Sigmoid colon (tissue), 7 donors: ENCODE data around the gene PAX4. TPM values are rescaled to one million over a fixed set of nuclear protein-coding genes. Genes with fewer than 3 reads are reported as not detected.

Experiments
- DNase-seq: peaks from one replicate; pipeline ENCODE4 v3.0.0-alpha.2; 2019
- H3K27ac ChIP-seq, 4 donors: fragments of 200-600 bp; sonication (generic); one replicate each; pipeline ENCODE4 v1.5.1; 2016 to 2019; ENCODE audit warnings: mild to moderate bottlenecking in 1 of 4
- H3K27me3 ChIP-seq, 3 donors: fragments of 200-600 bp; sonication (generic); one replicate each; pipeline ENCODE4 v1.5.1; 2019; ENCODE audit warnings: mild to moderate bottlenecking in 1 of 3
- H3K36me3 ChIP-seq, 4 donors: fragments of 200-600 bp; sonication (generic); one replicate each; pipeline ENCODE4 v1.5.1; 2016 to 2019
- H3K4me1 ChIP-seq, 4 donors: fragments of 200-600 bp; sonication (generic); one replicate each; pipeline ENCODE4 v1.5.1; 2017 to 2019
- H3K4me3 ChIP-seq, 4 donors: fragments of 200-600 bp; sonication (generic); one replicate each; pipeline ENCODE4 v1.5.1; 2017 to 2019; ENCODE audit warnings: mild to moderate bottlenecking in 2 of 4, moderate library complexity in 1 of 4
- H3K9me3 ChIP-seq, 4 donors: fragments of 200-600 bp in 3 of 4; sonication (generic) in 3 of 4; one replicate each; pipeline versions ENCODE4 v1.5.1 to v1.6.1; 2013 to 2019
- CTCF ChIP-seq, 4 experiments: fragments of 450-650 bp in 3 of 4; fragments of 200-600 bp in 1 of 4; IDR thresholded peaks; one replicate each; pipeline ENCODE4 v1.5.1; 2016 to 2019; ENCODE audit warnings: antibody characterized with exemption in 4 of 4, mild to moderate bottlenecking in 3 of 4, moderate library complexity in 2 of 4
- EP300 ChIP-seq, 4 donors: sonication (generic); formaldehyde crosslinking; IDR thresholded peaks; one replicate each; pipeline ENCODE4 v1.6.1; 2017; ENCODE audit warnings: antibody characterized with exemption in 4 of 4
- POLR2A ChIP-seq, 2 donors: fragments of 450-650 bp; IDR thresholded peaks; one replicate each; pipeline ENCODE4 v1.6.1; 2016; ENCODE audit warnings: antibody characterized with exemption in 2 of 2, mild to moderate bottlenecking in 2 of 2, moderate library complexity in 2 of 2
- POLR2AphosphoS5 ChIP-seq, 4 donors: sonication (generic); formaldehyde crosslinking; IDR thresholded peaks; one replicate each; pipeline ENCODE4 v1.6.1; 2017; ENCODE audit warnings: antibody characterized with exemption in 4 of 4
- WGBS, 2 donors: extraction: QIAGEN DNeasy Blood & Tissue Kit; methylation state at CpG; one replicate each; pipeline ENCODE4 v1.1.7; 2013; 5-methylcytosine and 5-hydroxymethylcytosine counted together
- intact Hi-C: fragments of 100-400 bp; cut with DNase I; formaldehyde crosslinking; loops from one replicate; pipeline ENCODE4 v1.15.1; 2023
- polyA plus RNA-seq, 3 donors: library from polyadenylated mRNA; stranded (reverse); fragments of 200-250 nt; gene quantifications; one replicate each; pipeline ENCODE4 v1.2.3, GENCODE V29; 2013
- total RNA-seq, 4 donors: library from RNA; depleted of rRNA; stranded (reverse); fragments of >200 nt; gene quantifications; one replicate each; pipeline ENCODE4 v1.1.0, GENCODE V29; 2016
- donor health status: healthy with polysubstance abuse.
- donor health status: Bipolar disorder and iron deficiency.
- donor health status: healthy.

PAX4 gene
- total and polyA plus RNA-seq, 7 donors, result 0.13 to 1.2 (median 0.46) TPM; not detected in 4

GRCh38 chr7:127632276-127632910 lies 14.5 kb upstream of the PAX4 start:
- intact Hi-C loops, result no loop called here
- no peak for DNase-seq
- peaks cover 0 to 10% (median 0%) of the 10 kb centered on the region in 3 donors for H3K27me3 ChIP-seq
- H3K4me1 ChIP-seq, result no peaks in the 10 kb centered on the region
- TF ChIP-seq POLR2A (IDR thresholded peaks at IDR 0.05) (no peak), POLR2AphosphoS5 (IDR thresholded peaks at IDR 0.05) (no peak), EP300 (IDR thresholded peaks at IDR 0.05) (no peak), CTCF (IDR thresholded peaks at IDR 0.05) (no peak)
- no peak overlapping the region for H3K27ac ChIP-seq
- H3K4me3 ChIP-seq, result no peak overlapping the region
- no peaks in the 10 kb centered on the region for H3K9me3 ChIP-seq
- H3K36me3 ChIP-seq, result no peaks in the 10 kb centered on the region
- 89% methylated on average over 7 of the region's 7 CpGs for WGBS, 2 donors

GRCh38 chr7:127629268-127629854 lies 11.4 kb upstream of the PAX4 start:
- Histone ChIP-seq H3K27ac (no peak overlapping the region), H3K4me3 (no peak overlapping the region), H3K9me3 (no peaks in the 10 kb centered on the region), H3K27me3 (peaks cover 0 to 6% (median 0%) of the 10 kb centered on the region in 3 donors), H3K36me3 (no peaks in the 10 kb centered on the region), H3K4me1 (no peaks in the 10 kb centered on the region)
- intact Hi-C loops, result no loop called here
- TF ChIP-seq CTCF (IDR thresholded peaks at IDR 0.05) (peak in 1 of 4 experiments; percentile 25), EP300 (IDR thresholded peaks at IDR 0.05) (no peak), POLR2A (IDR thresholded peaks at IDR 0.05) (no peak), POLR2AphosphoS5 (IDR thresholded peaks at IDR 0.05) (no peak)
- DNase-seq, result no peak
- 17 to 27% methylated on average over 5 of the region's 5 CpGs for WGBS, 2 donors

GRCh38 chr7:127628445-127628844 lies 10.5 kb upstream of the PAX4 start:
- no peak for DNase-seq
- 61 to 71% methylated on average over 3 of the region's 3 CpGs for WGBS, 2 donors
- TF ChIP-seq CTCF (IDR thresholded peaks at IDR 0.05) (no peak), POLR2A (IDR thresholded peaks at IDR 0.05) (no peak), POLR2AphosphoS5 (IDR thresholded peaks at IDR 0.05) (no peak), EP300 (IDR thresholded peaks at IDR 0.05) (no peak)
- intact Hi-C loops, result no loop called here
- Histone ChIP-seq H3K27ac (no peak overlapping the region), H3K36me3 (no peaks in the 10 kb centered on the region), H3K9me3 (no peaks in the 10 kb centered on the region), H3K4me1 (no peaks in the 10 kb centered on the region), H3K27me3 (peaks cover 0 to 2% (median 0%) of the 10 kb centered on the region in 3 donors), H3K4me3 (no peak overlapping the region)

- Histone ChIP-seq H3K4me3 (no peak overlapping the region), H3K9me3 (no peaks in the 10 kb centered on the region), H3K36me3 (no peaks in the 10 kb centered on the region), H3K27me3 (peaks cover 0 to 6% (median 2%) of the 10 kb centered on the region in 3 donors), H3K4me1 (no peaks in the 10 kb centered on the region), H3K27ac (no peak overlapping the region)
- no peak for DNase-seq
- intact Hi-C loops, result no loop called here
- no peak for TF ChIP-seq EP300 (IDR thresholded peaks at IDR 0.05)
- no peak for TF ChIP-seq POLR2AphosphoS5 (IDR thresholded peaks at IDR 0.05)
- TF ChIP-seq CTCF (IDR thresholded peaks at IDR 0.05), result no peak
- TF ChIP-seq POLR2A (IDR thresholded peaks at IDR 0.05), result no peak
Measured at GRCh38 chr7:127625331-127625730, 7.4 kb upstream of the PAX4 start.
